Suprapubic skin (tissue), 4 donors: ENCODE measurements around the gene ZDHHC13. TPM values are rescaled to one million over a fixed set of nuclear protein-coding genes. Genes with fewer than 3 reads are reported as not detected.

Source experiments
- DNase-seq, 2 donors: peaks; one replicate each; pipeline ENCODE4 v3.0.0-alpha.2; 2019; ENCODE audit warnings: low spot score in 2 of 2
- H3K27ac ChIP-seq: fragments of 200-600 bp; sonication (generic); one replicate; pipeline ENCODE4 v1.5.1; 2019
- H3K27me3 ChIP-seq: fragments of 200-600 bp; sonication (generic); one replicate; pipeline ENCODE4 v1.5.1; 2019
- H3K36me3 ChIP-seq: fragments of 200-600 bp; sonication (generic); one replicate; pipeline ENCODE4 v1.5.1; 2019
- H3K4me1 ChIP-seq: fragments of 200-600 bp; sonication (generic); one replicate; pipeline ENCODE4 v1.5.1; 2019
- H3K4me3 ChIP-seq: fragments of 200-600 bp; sonication (generic); one replicate; pipeline ENCODE4 v1.5.1; 2019; ENCODE audit warnings: mild to moderate bottlenecking
- H3K9me3 ChIP-seq: fragments of 200-600 bp; sonication (generic); one replicate; pipeline ENCODE4 v1.5.1; 2019
- CTCF ChIP-seq, 2 donors: fragments of 200-600 bp in 1 of 2; fragments of 450-650 bp in 1 of 2; sonication (generic) in 1 of 2; IDR thresholded peaks; one replicate each; pipeline ENCODE4 v1.5.1; 2016 to 2019; ENCODE audit warnings: antibody characterized with exemption in 2 of 2, mild to moderate bottlenecking in 1 of 2, moderate library complexity in 1 of 2
- EP300 ChIP-seq: sonication (generic); formaldehyde crosslinking; IDR thresholded peaks from one replicate; pipeline ENCODE4 v1.6.1; 2017; ENCODE audit warnings: antibody characterized with exemption
- POLR2A ChIP-seq, 2 donors: fragments of 450-650 bp; IDR thresholded peaks; one replicate each; pipeline ENCODE4 v1.6.1; 2017; ENCODE audit warnings: antibody characterized with exemption in 2 of 2, mild to moderate bottlenecking in 2 of 2, moderate library complexity in 2 of 2
- POLR2AphosphoS5 ChIP-seq, 3 donors: sonication (generic); formaldehyde crosslinking; IDR thresholded peaks; one replicate each; pipeline ENCODE4 v1.6.1; 2017; ENCODE audit warnings: antibody characterized with exemption in 3 of 3
- WGBS: methylation state at CpG from one replicate; pipeline ENCODE4 v1.1.5; 2018; 5-methylcytosine and 5-hydroxymethylcytosine counted together
- total RNA-seq, 4 donors: library from RNA; depleted of rRNA; stranded (reverse); fragments of >200 nt; gene quantifications; one replicate each; pipeline ENCODE4 v1.1.0, GENCODE V29; 2016

ZDHHC13 gene
- total RNA-seq, 4 donors from 2014 or later = 23.8 to 74.6 (median 27.0) TPM

DNA sequence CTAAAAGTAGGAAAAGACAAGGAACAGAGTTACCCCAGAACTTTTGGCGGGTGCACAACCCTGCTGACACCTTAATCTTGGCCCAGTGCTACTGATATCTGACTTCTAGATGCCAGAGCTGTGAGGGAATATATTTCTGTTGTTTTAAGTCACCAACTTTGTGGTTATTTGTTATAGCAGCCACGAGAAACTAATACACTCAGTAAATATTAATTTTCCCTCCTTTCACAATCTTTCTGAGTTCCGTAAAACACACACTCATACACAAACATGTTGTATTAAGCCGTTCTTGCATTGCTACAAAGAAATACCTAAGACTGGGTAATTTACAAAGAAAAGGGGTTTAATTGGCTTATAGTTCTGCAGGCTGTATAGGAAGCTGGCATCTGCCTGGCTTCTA, 16.1 kb upstream of the ZDHHC13 start:
- peaks cover 2% of the 10 kb centered on the region for H3K4me1 ChIP-seq
- WGBS = 75% methylated on average over 4 of the region's 4 CpGs
- no peaks in the 10 kb centered on the region for H3K36me3 ChIP-seq
- no peak overlapping the region for H3K4me3 ChIP-seq
- H3K27ac ChIP-seq = no peak overlapping the region
- no peak for DNase-seq
- H3K27me3 ChIP-seq = no peaks in the 10 kb centered on the region
- H3K9me3 ChIP-seq = no peaks in the 10 kb centered on the region
- no peak for TF ChIP-seq EP300
- no peak for TF ChIP-seq POLR2A (IDR thresholded peaks at IDR 0.05)
- TF ChIP-seq CTCF (IDR thresholded peaks at IDR 0.05) = no peak
- no peak for TF ChIP-seq POLR2AphosphoS5 (IDR thresholded peaks at IDR 0.05)

DNA sequence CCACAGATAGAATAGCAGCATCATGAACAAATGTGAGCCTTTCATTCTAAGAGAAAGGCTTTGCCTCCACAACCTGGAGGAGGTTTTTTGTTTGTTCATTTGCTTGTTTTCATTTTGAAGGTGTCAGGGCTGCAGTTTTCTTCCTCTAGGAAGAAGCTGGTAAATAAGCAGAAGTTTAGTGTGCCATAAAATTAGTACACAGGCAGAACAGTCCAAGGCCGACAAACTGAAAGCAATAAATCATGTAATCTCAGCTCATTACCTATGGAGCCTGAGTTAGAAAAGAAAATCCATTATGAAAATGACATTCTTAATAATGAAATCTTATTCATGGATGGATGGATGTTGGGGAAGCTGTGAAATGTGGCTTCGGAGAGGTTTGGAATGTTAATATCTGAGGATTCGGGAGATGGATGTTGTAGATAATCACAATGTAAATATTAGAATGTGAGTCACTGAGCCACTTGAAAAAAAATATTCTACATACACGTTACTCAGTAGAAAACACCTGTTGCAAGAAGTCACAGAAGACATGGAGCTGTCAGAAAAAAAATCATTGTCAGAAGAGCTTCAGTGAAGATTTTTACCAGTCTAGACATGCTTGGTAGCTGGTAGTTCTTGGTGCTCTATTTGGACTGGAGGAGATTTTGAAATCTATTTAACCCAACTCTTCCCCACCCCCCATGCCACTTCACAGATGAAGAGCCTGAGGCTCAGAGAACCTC, 15.0 kb upstream of the ZDHHC13 start:
- H3K36me3 ChIP-seq = no peaks in the 10 kb centered on the region
- H3K4me1 ChIP-seq = peaks cover 2% of the 10 kb centered on the region
- H3K27ac ChIP-seq = no peak overlapping the region
- no peaks in the 10 kb centered on the region for H3K27me3 ChIP-seq
- 44% methylated on average over 4 of the region's 4 CpGs for WGBS
- no peak overlapping the region for H3K4me3 ChIP-seq
- no peak for TF ChIP-seq POLR2A (IDR thresholded peaks at IDR 0.05)
- no peak for TF ChIP-seq CTCF (IDR thresholded peaks at IDR 0.05)
- no peak for TF ChIP-seq EP300
- no peak for TF ChIP-seq POLR2AphosphoS5 (IDR thresholded peaks at IDR 0.05)
- H3K9me3 ChIP-seq = no peaks in the 10 kb centered on the region
- no peak for DNase-seq

DNA sequence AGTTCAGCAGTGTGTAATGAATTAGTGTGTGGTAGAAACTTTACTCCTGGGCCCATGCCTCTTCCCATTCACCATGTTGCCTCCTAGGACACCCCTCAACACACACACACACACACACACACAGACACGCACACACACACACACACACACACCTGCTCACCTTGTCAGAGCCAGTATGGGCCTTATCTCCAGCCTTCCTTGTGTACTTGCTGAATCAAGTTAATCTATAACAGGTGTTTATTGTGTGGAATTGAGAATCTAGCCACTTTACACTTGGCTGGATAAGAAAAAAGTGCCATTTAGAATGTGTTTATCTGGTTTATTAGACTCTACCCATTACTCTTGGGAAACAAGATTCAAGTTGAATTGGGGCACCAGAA, 14.5 kb upstream of the ZDHHC13 start:
- Histone ChIP-seq H3K4me1 (peaks cover 2% of the 10 kb centered on the region), H3K27ac (no peak overlapping the region), H3K9me3 (no peaks in the 10 kb centered on the region), H3K4me3 (no peak overlapping the region), H3K36me3 (no peaks in the 10 kb centered on the region), H3K27me3 (no peaks in the 10 kb centered on the region)
- TF ChIP-seq POLR2AphosphoS5 (IDR thresholded peaks at IDR 0.05) (no peak), EP300 (no peak), POLR2A (IDR thresholded peaks at IDR 0.05) (no peak), CTCF (IDR thresholded peaks at IDR 0.05) (no peak)
- 57% methylated on average over 1 of the region's 1 CpG for WGBS
- DNase-seq = no peak

DNA sequence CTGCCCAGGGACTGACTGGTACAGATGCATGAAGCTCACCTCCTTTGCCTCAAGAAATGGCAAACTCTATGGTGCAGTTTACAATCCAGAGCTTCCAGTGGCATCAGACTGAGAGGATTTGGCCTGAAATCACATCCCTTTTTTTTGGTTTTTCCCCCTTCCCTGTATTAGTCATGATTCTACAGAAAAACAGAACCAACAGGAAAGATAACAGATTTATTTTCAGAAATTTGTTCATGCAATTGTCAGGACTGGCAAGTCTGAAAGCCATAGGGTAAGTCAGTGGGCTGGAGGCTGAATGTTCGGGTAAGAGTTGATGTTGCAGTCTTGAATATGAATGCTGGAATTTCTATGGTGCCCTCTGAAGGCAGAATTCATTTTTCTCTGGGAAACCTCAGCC, 12.0 kb upstream of the ZDHHC13 start:
- no peak for DNase-seq
- Histone ChIP-seq H3K4me1 (peaks cover 2% of the 10 kb centered on the region), H3K27ac (no peak overlapping the region), H3K27me3 (no peaks in the 10 kb centered on the region), H3K4me3 (no peak overlapping the region), H3K36me3 (no peaks in the 10 kb centered on the region), H3K9me3 (no peaks in the 10 kb centered on the region)
- 80% methylated on average over 1 of the region's 1 CpG for WGBS
- no peak for TF ChIP-seq POLR2A (IDR thresholded peaks at IDR 0.05)
- no peak for TF ChIP-seq EP300
- no peak for TF ChIP-seq POLR2AphosphoS5 (IDR thresholded peaks at IDR 0.05)
- TF ChIP-seq CTCF (IDR thresholded peaks at IDR 0.05) = no peak

GRCh38 chr11:19107125-19107524, 9.8 kb upstream of the ZDHHC13 start:
- Histone ChIP-seq H3K9me3 (no peaks in the 10 kb centered on the region), H3K4me3 (no peak overlapping the region), H3K27me3 (no peaks in the 10 kb centered on the region), H3K4me1 (peaks cover 2% of the 10 kb centered on the region), H3K36me3 (no peaks in the 10 kb centered on the region), H3K27ac (no peak overlapping the region)
- TF ChIP-seq POLR2AphosphoS5 (IDR thresholded peaks at IDR 0.05) (no peak), EP300 (no peak), CTCF (IDR thresholded peaks at IDR 0.05) (no peak), POLR2A (IDR thresholded peaks at IDR 0.05) (no peak)
- 100% methylated on average over 1 of the region's 1 CpG for WGBS
- DNase-seq = no peak
